ENCODE measurements around the gene SLC10A3.

The SLC10A3 gene

GRCh38 chrX:154478728-154479622, 11.5 kb downstream of the SLC10A3 start, which contains the start of gene LAGE3 (continued):
- TF ChIP-seq TSHZ1 (tag by site-specific recombination; IDR thresholded peaks at IDR 0.05; ENCODE audit: borderline replicate concordance) (no peak), ZNF692 (tag by site-specific recombination; IDR thresholded peaks at IDR 0.05) (peak; percentile 68), ZNF561 (tag by site-specific recombination; IDR thresholded peaks at IDR 0.05; ENCODE audit: borderline replicate concordance) (peak; percentile 79), TCF7L2 (IDR thresholded peaks at IDR 0.05; ENCODE audit: borderline replicate concordance, low read depth, low read length) (peak; percentile 49; the same call in 1 of the 2 replicates), PBX3 (CRISPR knock-in tag; IDR thresholded peaks at IDR 0.05) (peak; percentile 8; the same call in 1 of the 2 replicates), MYNN (tag by site-specific recombination; IDR thresholded peaks at IDR 0.05; ENCODE audit: borderline replicate concordance) (no peak), ZBTB20 (tag by site-specific recombination; IDR thresholded peaks at IDR 0.05) (peak; percentile 69; the same call in 1 of the 2 replicates), ZNF2 (tag by site-specific recombination; IDR thresholded peaks at IDR 0.05) (peak; percentile 56; the same call in 1 of the 2 replicates), ZBTB17 (tag by site-specific recombination; IDR thresholded peaks at IDR 0.05) (peak; percentile 11), KLF16 (tag by site-specific recombination; IDR thresholded peaks at IDR 0.05) (peak; percentile 75), ZXDB (tag by site-specific recombination; IDR thresholded peaks at IDR 0.05) (peak; percentile 93), KLF8 (tag by site-specific recombination; IDR thresholded peaks at IDR 0.05) (peak; percentile 84; the same call in 1 of the 2 replicates), WT1 (tag by site-specific recombination; IDR thresholded peaks at IDR 0.05) (no peak), ZNF394 (tag by site-specific recombination; IDR thresholded peaks at IDR 0.05; ENCODE audit: borderline replicate concordance) (peak; percentile 26), OVOL3 (tag by site-specific recombination; IDR thresholded peaks at IDR 0.05) (no peak), ZBTB10 (tag by site-specific recombination; IDR thresholded peaks at IDR 0.05) (0 out of 2 replicates have a peak, but pooled peaks have one; percentile 39), ZNF626 (tag by site-specific recombination; IDR thresholded peaks at IDR 0.05) (no peak), SP2 (tag by site-specific recombination; IDR thresholded peaks at IDR 0.05) (peak; percentile 84), ZNF174 (tag by site-specific recombination; IDR thresholded peaks at IDR 0.05) (no peak), ZNF140 (tag by site-specific recombination; IDR thresholded peaks at IDR 0.05) (no peak), BCL11B (tag by site-specific recombination; IDR thresholded peaks at IDR 0.05; ENCODE audit: low read depth) (peak; percentile 89), ZNF560 (tag by site-specific recombination; IDR thresholded peaks at IDR 0.05; ENCODE audit: borderline replicate concordance) (no peak), FEZF1 (tag by site-specific recombination; IDR thresholded peaks at IDR 0.05) (peak; percentile 35), EGR2 (tag by site-specific recombination; IDR thresholded peaks at IDR 0.05; ENCODE audit: low read depth) (peak; percentile 52), ZNF629 (tag by site-specific recombination; IDR thresholded peaks at IDR 0.05) (peak; percentile 57; the same call in 1 of the 2 replicates), BCL11A (tag by site-specific recombination; IDR thresholded peaks at IDR 0.05; ENCODE audit: low read depth) (peak; percentile 80; the same call in 1 of the 2 replicates), ZNF155 (tag by site-specific recombination; IDR thresholded peaks at IDR 0.05) (no peak), PATZ1 (tag by site-specific recombination; IDR thresholded peaks at IDR 0.05) (peak; percentile 75), ZNF19 (tag by site-specific recombination; IDR thresholded peaks at IDR 0.05; ENCODE audit: low read depth) (no peak)

Measured in HEK293 (cell line).